ENCODE measurements around the gene IFNL2.

GRCh38 chr19:39306075-39306474 lies 37.9 kb downstream of the IFNL2 start:
- TF ChIP-seq, protein P1, sequence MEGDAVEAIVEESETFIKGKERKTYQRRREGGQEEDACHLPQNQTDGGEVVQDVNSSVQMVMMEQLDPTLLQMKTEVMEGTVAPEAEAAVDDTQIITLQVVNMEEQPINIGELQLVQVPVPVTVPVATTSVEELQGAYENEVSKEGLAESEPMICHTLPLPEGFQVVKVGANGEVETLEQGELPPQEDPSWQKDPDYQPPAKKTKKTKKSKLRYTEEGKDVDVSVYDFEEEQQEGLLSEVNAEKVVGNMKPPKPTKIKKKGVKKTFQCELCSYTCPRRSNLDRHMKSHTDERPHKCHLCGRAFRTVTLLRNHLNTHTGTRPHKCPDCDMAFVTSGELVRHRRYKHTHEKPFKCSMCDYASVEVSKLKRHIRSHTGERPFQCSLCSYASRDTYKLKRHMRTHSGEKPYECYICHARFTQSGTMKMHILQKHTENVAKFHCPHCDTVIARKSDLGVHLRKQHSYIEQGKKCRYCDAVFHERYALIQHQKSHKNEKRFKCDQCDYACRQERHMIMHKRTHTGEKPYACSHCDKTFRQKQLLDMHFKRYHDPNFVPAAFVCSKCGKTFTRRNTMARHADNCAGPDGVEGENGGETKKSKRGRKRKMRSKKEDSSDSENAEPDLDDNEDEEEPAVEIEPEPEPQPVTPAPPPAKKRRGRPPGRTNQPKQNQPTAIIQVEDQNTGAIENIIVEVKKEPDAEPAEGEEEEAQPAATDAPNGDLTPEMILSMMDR (conservative IDR thresholded peaks at IDR 0.05), result no peak
- no peak for TF ChIP-seq ZFX (IDR thresholded peaks at IDR 0.05)

All from C4-2B (cell line).